Transverse colon (tissue), 4 donors: ENCODE data around the gene IGSF6. TPM values are rescaled to one million over a fixed set of nuclear protein-coding genes. Genes with fewer than 3 reads are reported as not detected.

ENCODE experiments used
- DNase-seq: peaks from one replicate; pipeline ENCODE4 v3.0.0-alpha.2; 2019
- H3K27ac ChIP-seq, 4 donors: fragments of 200-600 bp; sonication (generic); 2 replicates each; pipeline ENCODE4 v1.5.1; 2016 to 2018; ENCODE audit warnings: inconsistent platforms in 4 of 4
- H3K27me3 ChIP-seq: fragments of 200-600 bp; sonication (generic); 2 replicates; pipeline ENCODE4 v1.5.1; 2017; ENCODE audit warnings: inconsistent platforms
- H3K36me3 ChIP-seq, 4 donors: fragments of 200-600 bp; sonication (generic); 2 replicates each; pipeline ENCODE4 v1.5.1; 2017 to 2019; ENCODE audit warnings: inconsistent platforms in 4 of 4
- H3K4me1 ChIP-seq, 4 donors: fragments of 200-600 bp; sonication (generic); 2 replicates each; pipeline ENCODE4 v1.5.1; 2017 to 2020; ENCODE audit warnings: inconsistent platforms in 4 of 4
- H3K4me3 ChIP-seq, 4 donors: fragments of 200-600 bp; sonication (generic); 1 replicate in 1 of 4; 2 replicates in 3 of 4; pipeline versions ENCODE4 v1.5.1 to v1.6.1; 2017 to 2019; ENCODE audit warnings: inconsistent platforms in 4 of 4
- H3K9me3 ChIP-seq, 2 donors: fragments of 200-600 bp; sonication (generic); 2 replicates each; pipeline ENCODE4 v1.5.1; 2017 to 2019; ENCODE audit warnings: inconsistent platforms in 2 of 2
- EP300 ChIP-seq: sonication (generic); formaldehyde crosslinking; IDR thresholded peaks from one replicate; pipeline ENCODE4 v1.6.1; 2017; ENCODE audit warnings: antibody characterized with exemption, low read depth
- POLR2A ChIP-seq: fragments of 450-650 bp; IDR thresholded peaks from one replicate; pipeline ENCODE4 v1.6.1; 2016; ENCODE audit warnings: antibody characterized with exemption, mild to moderate bottlenecking, moderate library complexity
- POLR2AphosphoS5 ChIP-seq, 3 donors: sonication (generic); formaldehyde crosslinking; IDR thresholded peaks; one replicate each; pipeline ENCODE4 v1.6.1; 2016; ENCODE audit warnings: antibody characterized with exemption in 3 of 3
- WGBS, 2 donors: methylation state at CpG; one replicate each; pipeline ENCODE4 v1.1.5; 2018; ENCODE audit warnings: low coverage in 1 of 2; 5-methylcytosine and 5-hydroxymethylcytosine counted together
- in situ Hi-C, 4 donors: fragments of 200-750 bp; cut with MboI; loops; one replicate each; pipeline versions ENCODE4 v1.15.0 to v1.15.1; 2017; ENCODE audit warnings: low sequenced_read_pairs in 3 of 4, low pct_ligation_motif_present in 1 of 4, low pct_unique_long_range_greater_than_20kb in 1 of 4
- intact Hi-C: fragments of 100-400 bp; cut with DNase I; formaldehyde crosslinking; loops from one replicate; pipeline ENCODE4 v1.15.1; 2023; ENCODE audit warnings: low total_unique reads
- total RNA-seq, 4 donors: library from RNA; depleted of rRNA; stranded (reverse); fragments of >200 nt; gene quantifications; one replicate each; pipeline ENCODE4 v1.1.0, GENCODE V29; 2016
- TF ChIP-seq, protein P1 (sequence below), 5 experiments: fragments of 200-600 bp in 3 of 5; fragments of 450-650 bp in 2 of 5; sonication (generic) in 3 of 5; IDR thresholded peaks; 1 replicate in 2 of 5; 2 replicates in 3 of 5; pipeline ENCODE4 v1.5.1; 2016 to 2017; ENCODE audit warnings: antibody characterized with exemption in 5 of 5, inconsistent platforms in 3 of 5, mild to moderate bottlenecking in 2 of 5, moderate library complexity in 1 of 5

The IGSF6 gene
- total RNA-seq, 4 donors from 2014 or later: 1.2 to 2.4 (median 2.2) TPM; not detected in 1

GRCh38 chr16:21614896-21615295 is 37.5 kb downstream of the IGSF6 start:
- intact Hi-C loops (no loop called here), in situ Hi-C loops (no loop called here)
- H3K27me3 ChIP-seq: no peaks in the 10 kb centered on the region
- WGBS, 2 donors: 95 to 100% methylated on average over 2 to 3 of the region's 3 CpGs
- TF ChIP-seq POLR2AphosphoS5 (IDR thresholded peaks at IDR 0.05) (no peak), EP300 (no peak), POLR2A (no peak)
- TF ChIP-seq, protein P1, sequence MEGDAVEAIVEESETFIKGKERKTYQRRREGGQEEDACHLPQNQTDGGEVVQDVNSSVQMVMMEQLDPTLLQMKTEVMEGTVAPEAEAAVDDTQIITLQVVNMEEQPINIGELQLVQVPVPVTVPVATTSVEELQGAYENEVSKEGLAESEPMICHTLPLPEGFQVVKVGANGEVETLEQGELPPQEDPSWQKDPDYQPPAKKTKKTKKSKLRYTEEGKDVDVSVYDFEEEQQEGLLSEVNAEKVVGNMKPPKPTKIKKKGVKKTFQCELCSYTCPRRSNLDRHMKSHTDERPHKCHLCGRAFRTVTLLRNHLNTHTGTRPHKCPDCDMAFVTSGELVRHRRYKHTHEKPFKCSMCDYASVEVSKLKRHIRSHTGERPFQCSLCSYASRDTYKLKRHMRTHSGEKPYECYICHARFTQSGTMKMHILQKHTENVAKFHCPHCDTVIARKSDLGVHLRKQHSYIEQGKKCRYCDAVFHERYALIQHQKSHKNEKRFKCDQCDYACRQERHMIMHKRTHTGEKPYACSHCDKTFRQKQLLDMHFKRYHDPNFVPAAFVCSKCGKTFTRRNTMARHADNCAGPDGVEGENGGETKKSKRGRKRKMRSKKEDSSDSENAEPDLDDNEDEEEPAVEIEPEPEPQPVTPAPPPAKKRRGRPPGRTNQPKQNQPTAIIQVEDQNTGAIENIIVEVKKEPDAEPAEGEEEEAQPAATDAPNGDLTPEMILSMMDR (IDR thresholded peaks at IDR 0.05): no peak
- H3K27ac ChIP-seq: no peak overlapping the region
- no peak for DNase-seq
- no peak overlapping the region for H3K4me3 ChIP-seq
- no peaks in the 10 kb centered on the region for H3K36me3 ChIP-seq
- H3K4me1 ChIP-seq: peaks cover 6 to 37% (median 15%) of the 10 kb centered on the region in 4 donors
- H3K9me3 ChIP-seq: no peaks in the 10 kb centered on the region

GRCh38 chr16:21613781-21614180 is 38.6 kb downstream of the IGSF6 start:
- Histone ChIP-seq H3K27ac (no peak overlapping the region), H3K9me3 (no peaks in the 10 kb centered on the region), H3K4me1 (peaks cover 6 to 47% (median 15%) of the 10 kb centered on the region in 4 donors), H3K27me3 (no peaks in the 10 kb centered on the region), H3K36me3 (no peaks in the 10 kb centered on the region), H3K4me3 (no peak overlapping the region)
- TF ChIP-seq, protein P1 (IDR thresholded peaks at IDR 0.05): no peak
- 80 to 81% methylated on average over 1 to 2 of the region's 2 CpGs for WGBS, 2 donors
- DNase-seq: no peak
- in situ Hi-C loops (no loop called here), intact Hi-C loops (no loop called here)

DNA sequence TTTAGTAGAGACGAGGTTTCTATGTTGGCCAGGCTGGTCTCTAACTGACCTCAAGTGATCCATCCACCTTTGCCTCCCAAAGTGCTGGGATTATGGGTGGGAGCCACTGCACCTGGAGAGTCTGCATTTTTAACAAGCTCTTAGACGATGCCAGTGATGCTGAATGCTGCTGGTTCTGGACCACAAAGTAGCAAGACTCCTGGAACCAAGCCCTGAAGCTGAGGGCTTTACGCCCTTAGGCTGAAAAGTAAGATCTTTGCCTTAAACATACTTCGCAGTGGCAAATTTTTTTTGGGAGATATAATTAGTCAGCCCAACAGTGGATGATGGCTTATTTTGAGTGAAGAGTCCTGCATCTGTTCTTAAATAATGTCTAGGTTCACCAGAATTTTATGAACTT is 39.0 kb downstream of the IGSF6 start:
- Histone ChIP-seq H3K9me3 (no peaks in the 10 kb centered on the region), H3K27me3 (no peaks in the 10 kb centered on the region), H3K4me3 (no peak overlapping the region), H3K27ac (no peak overlapping the region), H3K36me3 (no peaks in the 10 kb centered on the region), H3K4me1 (peaks cover 6 to 51% (median 17%) of the 10 kb centered on the region in 4 donors)
- in situ Hi-C loops: no loop called here
- DNase-seq: no peak
- intact Hi-C loops: no loop called here
- 99 to 100% methylated on average over 1 to 4 of the region's 4 CpGs for WGBS, 2 donors
- TF ChIP-seq, protein P1 (IDR thresholded peaks at IDR 0.05): no peak
- no peak for TF ChIP-seq EP300
- no peak for TF ChIP-seq POLR2AphosphoS5 (IDR thresholded peaks at IDR 0.05)
- TF ChIP-seq POLR2A: no peak

GRCh38 chr16:21611556-21612384 is 40.6 kb downstream of the IGSF6 start:
- Histone ChIP-seq H3K36me3 (no peaks in the 10 kb centered on the region), H3K27me3 (no peaks in the 10 kb centered on the region), H3K4me3 (no peak overlapping the region), H3K4me1 (peaks cover 6 to 59% (median 20%) of the 10 kb centered on the region in 4 donors), H3K9me3 (no peaks in the 10 kb centered on the region), H3K27ac (peak overlapping the region in 3 of 4 donors; percentile 25 to 53 (median 35))
- in situ Hi-C loops: no loop called here
- 67 to 69% methylated on average over 6 to 7 of the region's 7 CpGs for WGBS, 2 donors
- no peak for DNase-seq
- no peak for TF ChIP-seq POLR2AphosphoS5 (IDR thresholded peaks at IDR 0.05)
- no peak for TF ChIP-seq EP300
- TF ChIP-seq, protein P1 (IDR thresholded peaks at IDR 0.05): no peak
- no peak for TF ChIP-seq POLR2A
- intact Hi-C loops: no loop called here
